AG09309 (cell line): Measurements from ENCODE around the gene FCER1A.

ENCODE experiments used
- DNase-seq: peaks from one replicate; pipeline ENCODE4 v3.0.0-alpha.2; 2010; ENCODE audit warnings: low read depth
- H3K4me3 ChIP-seq: 2 replicates; pipeline ENCODE4 v1.5.1; 2011; ENCODE audit warnings: mild to moderate bottlenecking, low read depth, low read length, moderate library complexity; ENCODE audit not compliant: control insufficient read depth
- CTCF ChIP-seq: IDR thresholded peaks from 2 replicates; pipeline ENCODE4 v1.5.1; 2011; ENCODE audit warnings: mild to moderate bottlenecking, low read depth, low read length, inconsistent platforms; ENCODE audit not compliant: insufficient read depth, control insufficient read depth; ENCODE audit errors: missing control alignments

The FCER1A gene

DNA sequence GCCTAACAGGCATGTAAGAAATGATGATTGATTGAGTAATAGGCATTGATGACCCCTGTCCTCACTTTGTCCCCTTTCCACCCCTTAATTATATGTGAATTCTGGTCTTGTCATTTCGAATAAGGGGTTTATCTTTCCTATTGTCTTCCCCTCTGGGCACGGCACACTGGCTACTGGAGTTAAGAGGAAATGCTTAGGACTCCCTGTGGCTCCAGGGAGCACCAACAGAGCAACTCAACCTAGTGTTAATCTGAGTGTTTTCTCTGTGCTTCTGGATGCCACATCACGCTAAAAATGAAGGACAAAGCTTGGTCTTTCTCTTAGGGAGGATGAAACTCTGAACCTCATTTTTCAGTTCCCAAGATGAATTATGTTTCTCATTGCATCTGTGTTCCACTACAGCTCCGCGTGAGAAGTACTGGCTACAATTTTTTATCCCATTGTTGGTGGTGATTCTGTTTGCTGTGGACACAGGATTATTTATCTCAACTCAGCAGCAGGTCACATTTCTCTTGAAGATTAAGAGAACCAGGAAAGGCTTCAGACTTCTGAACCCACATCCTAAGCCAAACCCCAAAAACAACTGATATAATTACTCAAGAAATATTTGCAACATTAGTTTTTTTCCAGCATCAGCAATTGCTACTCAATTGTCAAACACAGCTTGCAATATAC lies 5.3 kb downstream of the FCER1A start:
- no peak overlapping the region for H3K4me3 ChIP-seq
- no peak for TF ChIP-seq CTCF
- DNase-seq, result no peak

DNA sequence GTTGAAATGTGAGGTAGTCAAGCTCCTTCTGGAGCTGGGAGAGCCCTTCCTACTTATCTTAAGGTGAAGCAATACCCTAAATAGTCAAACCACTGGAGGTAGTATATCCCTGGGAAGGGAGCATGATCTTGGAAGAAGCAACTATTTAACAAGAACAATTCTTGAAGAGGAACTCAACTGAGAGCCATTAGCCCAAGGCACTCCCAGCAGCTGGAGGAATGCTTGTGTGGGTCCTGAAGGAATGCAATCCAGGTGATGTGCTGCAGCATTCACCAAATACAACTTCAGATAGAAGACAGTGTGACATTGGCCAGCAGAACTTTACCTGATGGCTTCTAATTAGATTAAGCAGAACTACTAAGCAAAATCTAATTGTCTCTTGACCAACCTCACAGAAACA lies 9.5 kb downstream of the FCER1A start:
- TF ChIP-seq CTCF, result no peak
- DNase-seq, result no peak

GRCh38 chr1:159315381-159315780 lies 13.2 kb downstream of the FCER1A start:
- H3K4me3 ChIP-seq, result no peak overlapping the region
- no peak for TF ChIP-seq CTCF
- DNase-seq, result no peak

More for the DNA sequence above, 9.5 kb downstream of the FCER1A start:
- no peak overlapping the region for H3K4me3 ChIP-seq

DNA sequence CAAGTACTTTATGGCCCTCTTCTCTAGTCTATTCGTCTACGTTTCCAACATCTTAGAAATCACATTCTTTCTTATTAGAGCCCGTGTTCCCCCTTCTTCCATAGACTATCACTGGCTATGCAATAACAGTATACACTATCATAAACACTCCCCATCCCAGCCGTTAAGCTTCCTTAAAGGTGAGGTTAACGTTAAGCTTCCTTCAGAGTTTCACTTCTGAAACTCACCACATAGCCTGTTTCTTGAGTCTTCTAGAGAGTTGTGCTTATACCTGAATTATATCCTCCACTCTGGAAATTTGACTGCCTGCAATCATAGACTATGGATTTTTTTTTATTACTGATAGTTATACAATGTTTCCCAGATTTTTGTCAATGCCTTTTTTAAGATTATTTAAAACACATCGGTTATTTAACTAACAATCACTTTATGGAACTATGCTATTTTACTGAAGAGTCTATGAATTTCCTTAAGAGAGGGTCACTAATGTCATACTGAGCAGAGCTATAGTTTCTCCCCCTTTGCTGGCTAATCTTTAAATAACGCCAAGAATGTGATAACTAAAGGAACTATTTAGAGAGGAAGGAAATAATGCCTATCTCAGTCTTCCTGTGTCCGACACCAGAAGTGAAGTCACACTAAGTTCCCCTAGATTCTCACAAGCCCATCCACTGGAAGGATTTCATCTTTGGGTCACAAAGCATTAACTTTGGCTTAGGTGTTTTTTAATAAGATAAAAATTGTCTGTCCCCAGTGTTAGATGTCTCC lies 16.8 kb downstream of the FCER1A start:
- DNase-seq, result no peak
- no peak for TF ChIP-seq CTCF
- H3K4me3 ChIP-seq, result no peak overlapping the region

DNA sequence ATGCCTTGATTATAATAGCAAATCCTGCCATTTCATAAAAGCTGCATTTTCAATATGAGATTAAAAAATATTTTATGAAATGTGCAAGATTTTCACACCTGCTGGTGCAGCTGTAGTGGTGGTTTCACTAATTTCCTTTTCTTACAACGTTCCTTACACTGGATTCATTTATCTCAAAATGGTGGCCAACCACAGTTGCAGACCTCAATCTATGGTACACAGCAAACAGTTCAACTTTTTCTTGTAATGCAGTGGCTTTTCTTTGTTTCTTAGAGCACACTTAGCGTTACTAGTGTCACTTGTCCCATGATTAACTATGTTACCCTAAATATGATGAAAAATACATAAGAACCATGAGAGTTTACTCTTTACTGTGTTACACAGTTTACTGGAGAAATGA lies 32.7 kb downstream of the FCER1A start:
- no peak overlapping the region for H3K4me3 ChIP-seq
- DNase-seq, result no peak
- no peak for TF ChIP-seq CTCF

GRCh38 chr1:159338018-159338417 lies 35.9 kb downstream of the FCER1A start:
- no peak overlapping the region for H3K4me3 ChIP-seq
- TF ChIP-seq CTCF, result no peak
- no peak for DNase-seq
